GM23338 (cell line): Measurements from ENCODE around the gene CRYGB. TPM values are rescaled to one million over a fixed set of nuclear protein-coding genes. Genes with fewer than 3 reads are reported as not detected.

Experiments
- ATAC-seq: fragments of 200-7000 bp; cut with Tn5 transposase; 3 replicates; pipeline ENCODE4 v1.9.1; 2020
- DNase-seq: peaks from one replicate; pipeline ENCODE4 v3.0.0-alpha.2; 2015; ENCODE audit warnings: low spot score
- H2AFZ ChIP-seq: fragments of 200-600 bp; sonication (generic); 2 replicates; pipeline ENCODE4 v1.8.0; 2016; ENCODE audit warnings: antibody characterized with exemption, mild to moderate bottlenecking, moderate library complexity
- H3F3A ChIP-seq: fragments of 200-600 bp; sonication (generic); replicated peaks from 2 replicates; pipeline ENCODE4 v1.8.0; 2017; ENCODE audit warnings: antibody characterized with exemption, mixed run types, low read depth
- H3K27ac ChIP-seq: fragments of 200-600 bp; sonication (generic); 2 replicates; pipeline ENCODE4 v1.6.1; 2016; ENCODE audit warnings: low read depth
- H3K27me3 ChIP-seq: fragments of 200-600 bp; sonication (generic); 2 replicates; pipeline ENCODE4 v1.8.0; 2016; ENCODE audit warnings: mild to moderate bottlenecking, mixed run types, moderate library complexity; ENCODE audit not compliant: insufficient read depth
- H3K36me3 ChIP-seq: fragments of 200-600 bp; sonication (generic); 2 replicates; pipeline ENCODE4 v1.8.0; 2016; ENCODE audit warnings: mild to moderate bottlenecking; ENCODE audit not compliant: insufficient read depth
- H3K4me1 ChIP-seq: fragments of 200-600 bp; sonication (generic); 2 replicates; pipeline ENCODE4 v1.8.0; 2016; ENCODE audit warnings: mild to moderate bottlenecking, moderate library complexity; ENCODE audit not compliant: insufficient read depth
- H3K4me2 ChIP-seq: fragments of 200-600 bp; sonication (generic); 2 replicates; pipeline ENCODE4 v1.7.1; 2017; ENCODE audit warnings: mixed run types
- H3K4me3 ChIP-seq: fragments of 200-600 bp; sonication (generic); 2 replicates; pipeline ENCODE4 v1.6.1; 2016; ENCODE audit warnings: mixed run types
- H3K79me2 ChIP-seq: fragments of 200-600 bp; sonication (generic); replicated peaks from 2 replicates; pipeline ENCODE4 v1.8.0; 2017; ENCODE audit warnings: mild to moderate bottlenecking; ENCODE audit not compliant: insufficient read depth
- H3K9me2 ChIP-seq: fragments of 200-600 bp; sonication (generic); 2 replicates; pipeline ENCODE4 v1.8.0; 2017; ENCODE audit not compliant: insufficient read depth
- H4K20me1 ChIP-seq: fragments of 200-600 bp; sonication (generic); replicated peaks from 2 replicates; pipeline ENCODE4 v1.8.0; 2017; ENCODE audit warnings: mild to moderate bottlenecking; ENCODE audit not compliant: insufficient read depth
- H3K27ac Mint-ChIP-seq: 2 replicates; pipeline ENCODE4 v1.8.0; 2020; ENCODE audit warnings: inconsistent platforms, mild to moderate bottlenecking, moderate library complexity, mixed read lengths
- H3K27me3 Mint-ChIP-seq: 3 replicates; pipeline ENCODE4 v1.8.0; 2022; ENCODE audit warnings: low read depth, mild to moderate bottlenecking, moderate library complexity, mixed read lengths, inconsistent platforms; ENCODE audit not compliant: insufficient read depth, poor library complexity
- H3K36me3 Mint-ChIP-seq: 3 replicates; pipeline ENCODE4 v1.8.0; 2021; ENCODE audit warnings: low read depth, mild to moderate bottlenecking, inconsistent platforms, moderate library complexity, mixed read lengths
- H3K4me1 Mint-ChIP-seq: 3 replicates; pipeline ENCODE4 v1.8.0; 2020; ENCODE audit warnings: mild to moderate bottlenecking, inconsistent platforms, mixed read lengths
- H3K4me3 Mint-ChIP-seq: 3 replicates; pipeline ENCODE4 v1.8.0; 2021; ENCODE audit warnings: moderate library complexity, mild to moderate bottlenecking, inconsistent platforms, mixed read lengths
- H3K9me3 Mint-ChIP-seq: 3 replicates; pipeline ENCODE4 v1.8.0; 2020; ENCODE audit warnings: moderate library complexity, mild to moderate bottlenecking, inconsistent platforms, mixed read lengths
- CREB1 ChIP-seq: fragments of 250-450 bp; sonication (Bioruptor Pico); IDR thresholded peaks from 2 replicates; pipeline ENCODE4 v1.5.0; 2020; ENCODE audit warnings: low read depth, mild to moderate bottlenecking, moderate library complexity
- CTCF ChIP-seq, 2 experiments: fragments of 200-600 bp in 1 of 2; sonication (generic) in 1 of 2; conservative IDR thresholded peaks; 2 replicates each; pipeline versions ENCODE4 v1.5.1 to v1.6.1; 2016 to 2017; ENCODE audit warnings: antibody characterized with exemption in 2 of 2, low read depth in 2 of 2, mild to moderate bottlenecking in 2 of 2, moderate library complexity in 1 of 2
- ETS1 ChIP-seq: IDR thresholded peaks from 2 replicates; pipeline ENCODE4 v1.6.1; 2016; ENCODE audit warnings: antibody characterized with exemption
- EZH2 ChIP-seq: fragments of 200-600 bp; sonication (generic); IDR thresholded peaks from one replicate; pipeline ENCODE4 v1.8.0; 2017; ENCODE audit warnings: antibody characterized with exemption, mild to moderate bottlenecking, low read depth; ENCODE audit not compliant: unreplicated experiment
- EZH2phosphoT487 ChIP-seq: fragments of 200-600 bp; sonication (generic); IDR thresholded peaks from one replicate; pipeline ENCODE4 v1.8.1; 2018; ENCODE audit warnings: antibody characterized with exemption; ENCODE audit not compliant: unreplicated experiment
- JUNB ChIP-seq: IDR thresholded peaks from one replicate; pipeline ENCODE4 v1.6.1; 2016; ENCODE audit warnings: antibody characterized with exemption; ENCODE audit not compliant: unreplicated experiment
- NANOG ChIP-seq: IDR thresholded peaks from 2 replicates; pipeline ENCODE4 v1.6.1; 2016; ENCODE audit warnings: antibody characterized with exemption, borderline replicate concordance
- POLR2AphosphoS5 ChIP-seq: IDR thresholded peaks from 2 replicates; pipeline ENCODE4 v1.6.1; 2016; ENCODE audit warnings: antibody characterized with exemption, low read depth
- REST ChIP-seq: IDR thresholded peaks from one replicate; pipeline ENCODE4 v1.6.1; 2018; ENCODE audit warnings: antibody characterized with exemption; ENCODE audit not compliant: unreplicated experiment
- STAT1 ChIP-seq: IDR thresholded peaks from one replicate; pipeline ENCODE4 v1.6.1; 2016; ENCODE audit warnings: antibody characterized with exemption; ENCODE audit not compliant: unreplicated experiment
- ZNF114 ChIP-seq: fragments of 250-450 bp; sonication (Bioruptor Pico); IDR thresholded peaks from 2 replicates; pipeline ENCODE4 v1.5.0; 2020; ENCODE audit warnings: mild to moderate bottlenecking, moderate library complexity
- ZNF331 ChIP-seq: fragments of 250-450 bp; sonication (Bioruptor Pico); IDR thresholded peaks from 2 replicates; pipeline ENCODE4 v1.5.0; 2020; ENCODE audit warnings: low read depth, mild to moderate bottlenecking, moderate library complexity
- ZNF462 ChIP-seq: fragments of 250-450 bp; sonication (Bioruptor Pico); IDR thresholded peaks from 2 replicates; pipeline ENCODE4 v1.5.0; 2020; ENCODE audit warnings: mild to moderate bottlenecking, moderate library complexity
- polyA plus RNA-seq: library from polyadenylated mRNA; unstranded; fragments of >200 nt; fragmentation: Nextera tagmentation; extraction: Ambion mirVana; gene quantifications from 2 replicates; pipeline ENCODE4 v1.2.1, GENCODE V29; 2016
- total RNA-seq: library from RNA; depleted of rRNA; stranded (reverse); fragments of >200 nt; shearing (Covaris generic); gene quantifications from 2 replicates; pipeline ENCODE4 v1.2.3, GENCODE V29; 2014

The CRYGB gene
- total and polyA plus RNA-seq, 2 experiments from 2014 or later = 0.92 to 1.9 TPM

- ATAC-seq (peak; percentile 66), DNase-seq (peak; percentile 54)
- Mint-ChIP-seq H3K4me3 (no peak overlapping the region), H3K9me3 (peaks cover 5% of the 10 kb centered on the region; the same call in 2 of the 3 replicates), H3K4me1 (peaks cover 38% of the 10 kb centered on the region), H3K27ac (0 out of 2 replicates have a peak overlapping the region, but pooled peaks have one; percentile 58), H3K36me3 (peaks cover 16% of the 10 kb centered on the region), H3K27me3 (peaks cover 1% of the 10 kb centered on the region)
- TF ChIP-seq CTCF (conservative IDR thresholded peaks at IDR 0.05; ENCODE audit: low read depth in 2 of 2) (no peak), EZH2 (no peak), ZNF331 (CRISPR knock-in tag) (no peak), ETS1 (no peak), ZNF114 (CRISPR knock-in tag) (no peak), REST (no peak), STAT1 (no peak), JUNB (no peak), POLR2AphosphoS5 (no peak), EZH2phosphoT487 (no peak), ZNF462 (no peak), NANOG (no peak), CREB1 (CRISPR knock-in tag) (no peak)
- Histone ChIP-seq H2AFZ (peak overlapping the region; percentile 84), H3K9me2 (no peaks in the 10 kb centered on the region), H3K79me2 (no peaks in the 10 kb centered on the region), H3K27me3 (no peaks in the 10 kb centered on the region), H3K27ac (no peak overlapping the region), H3K36me3 (no peaks in the 10 kb centered on the region; the same call in 1 of the 2 replicates), H3K4me1 (peaks cover 35% of the 10 kb centered on the region), H4K20me1 (no peaks in the 10 kb centered on the region), H3K4me3 (no peak overlapping the region), H3K4me2 (no peak overlapping the region), H3F3A (no peaks in the 10 kb centered on the region)
Measured at GRCh38 chr2:208103616-208104015, 42.3 kb downstream of the CRYGB start.
